Activated naive CD4-positive, alpha-beta T cell treated with anti-CD3 and anti-CD28 coated beads, Interleukin-2, amount 50 U/mL, for 72 hours (primary cell): ENCODE measurements around the gene NCCRP1. TPM values are rescaled to one million over a fixed set of nuclear protein-coding genes. Genes with fewer than 3 reads are reported as not detected.

ENCODE experiments used
- ATAC-seq, 2 donors: fragments of 150-1000 bp; cut with Tn5 transposase; 2 replicates each; pipeline ENCODE4 v1.10.0; 2021; ENCODE audit warnings: mild to moderate bottlenecking in 2 of 2, moderate library complexity in 2 of 2
- DNase-seq, 2 donors: peaks; one replicate each; pipeline ENCODE4 v3.0.0; 2021 to 2022; ENCODE audit warnings: low spot score in 2 of 2
- H3K27ac Mint-ChIP-seq, 2 donors: one replicate each; pipeline ENCODE4 v1.8.0; 2022; ENCODE audit warnings: mild to moderate bottlenecking in 2 of 2, mixed read lengths in 2 of 2
- H3K36me3 Mint-ChIP-seq, 2 donors: one replicate each; pipeline ENCODE4 v1.8.0; 2022; ENCODE audit warnings: mixed read lengths in 2 of 2
- H3K9me3 Mint-ChIP-seq, 2 donors: one replicate each; pipeline ENCODE4 v1.8.0; 2022; ENCODE audit warnings: mixed read lengths in 2 of 2
- total RNA-seq, 2 donors: library from RNA; stranded (reverse); gene quantifications; one replicate each; pipeline ENCODE4 v1.2.3, GENCODE V29; 2022

NCCRP1 gene
- total RNA-seq, 2 donors from 2014 or later: not detected

DNA sequence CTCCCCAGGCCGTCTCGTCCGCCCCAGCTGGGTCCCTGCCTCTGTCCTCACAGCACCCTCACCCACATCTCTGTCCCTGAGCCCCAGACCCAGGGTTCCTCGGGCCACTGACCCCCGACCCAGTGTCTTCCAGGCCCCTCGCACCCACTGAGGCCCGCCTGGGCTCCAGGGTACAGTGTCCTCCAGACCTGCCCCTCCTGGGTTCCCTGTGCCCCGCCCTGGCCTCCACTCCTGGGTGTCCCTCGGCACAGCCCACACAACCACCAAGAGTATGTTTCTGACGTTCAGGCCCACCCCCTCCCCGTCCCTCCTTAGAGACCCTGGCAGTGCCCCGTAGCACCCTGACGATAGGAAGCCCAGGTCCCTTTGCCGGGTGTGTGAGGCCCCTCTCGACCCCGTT, 22.6 kb upstream of the NCCRP1 start:
- H3K9me3 Mint-ChIP-seq: no peaks in the 10 kb centered on the region
- no peak for ATAC-seq
- H3K36me3 Mint-ChIP-seq: no peaks in the 10 kb centered on the region
- no peak for DNase-seq
- H3K27ac Mint-ChIP-seq: no peak overlapping the region

DNA sequence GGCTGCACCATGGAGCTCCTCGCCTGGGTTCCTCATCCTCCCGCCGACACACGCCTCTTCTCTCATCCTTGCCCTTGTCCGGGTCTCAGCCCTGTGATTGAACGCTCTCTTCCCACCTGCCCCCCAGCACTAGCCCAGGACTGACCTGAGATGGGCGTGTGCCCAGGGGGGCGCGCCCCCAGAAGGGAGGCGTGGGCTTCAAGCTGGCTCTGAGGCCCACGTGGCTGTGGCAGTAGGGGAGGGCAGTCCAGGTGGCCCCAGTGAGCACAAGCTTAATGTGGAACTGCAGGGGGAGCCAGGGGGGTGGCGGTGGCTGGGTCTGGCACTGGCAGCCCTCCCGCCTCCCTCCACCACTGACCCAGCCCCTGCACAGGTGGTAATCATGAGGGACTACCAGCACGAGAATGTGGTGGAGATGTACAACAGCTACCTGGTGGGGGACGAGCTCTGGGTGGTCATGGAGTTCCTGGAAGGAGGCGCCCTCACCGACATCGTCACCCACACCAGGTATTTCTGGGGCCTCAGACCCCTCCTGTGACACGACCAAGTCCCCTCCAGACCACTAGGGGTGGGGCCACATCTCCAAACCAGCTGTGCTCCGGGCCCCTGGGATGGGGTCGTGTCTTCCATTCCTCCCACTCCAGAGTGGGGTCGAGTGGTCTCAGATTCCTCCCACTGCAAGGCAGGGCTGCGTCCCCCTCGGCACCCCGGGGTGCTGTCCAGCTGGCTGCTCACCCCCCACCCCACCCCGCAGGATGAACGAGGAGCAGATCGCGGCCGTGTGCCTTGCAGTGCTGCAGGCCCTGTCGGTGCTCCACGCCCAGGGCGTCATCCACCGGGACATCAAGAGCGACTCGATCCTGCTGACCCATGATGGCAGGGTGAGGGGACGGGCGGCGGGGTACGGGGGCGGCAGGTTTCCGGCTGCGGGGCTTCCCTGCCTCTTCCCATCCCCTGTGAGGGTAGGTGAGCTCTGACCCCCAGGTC, 21.9 kb upstream of the NCCRP1 start:
- no peak for DNase-seq
- no peak overlapping the region for H3K27ac Mint-ChIP-seq
- H3K9me3 Mint-ChIP-seq: no peaks in the 10 kb centered on the region
- no peak for ATAC-seq
- H3K36me3 Mint-ChIP-seq: no peaks in the 10 kb centered on the region

DNA sequence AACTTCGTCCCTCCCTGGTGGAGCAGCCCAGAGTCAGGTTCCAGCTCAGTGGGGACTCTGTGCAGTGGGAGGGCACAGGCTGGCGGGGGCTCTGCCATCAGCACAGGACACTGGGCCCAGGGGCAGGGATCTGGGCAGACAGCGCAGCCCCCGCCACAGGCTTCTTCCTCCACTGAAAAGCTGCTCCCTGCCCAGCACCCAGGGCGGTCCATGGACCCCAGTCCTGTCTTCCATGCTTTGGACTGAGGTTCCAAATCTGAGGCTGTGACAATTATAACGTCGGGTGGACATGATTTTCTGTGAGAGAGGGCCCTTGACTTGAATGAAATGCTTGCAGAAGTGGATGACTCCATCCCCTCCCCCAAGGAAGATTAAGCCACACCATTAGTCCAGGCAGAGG, 21.2 kb upstream of the NCCRP1 start:
- ATAC-seq (no peak), DNase-seq (no peak)
- Mint-ChIP-seq H3K36me3 (no peaks in the 10 kb centered on the region), H3K9me3 (no peaks in the 10 kb centered on the region), H3K27ac (no peak overlapping the region)

DNA sequence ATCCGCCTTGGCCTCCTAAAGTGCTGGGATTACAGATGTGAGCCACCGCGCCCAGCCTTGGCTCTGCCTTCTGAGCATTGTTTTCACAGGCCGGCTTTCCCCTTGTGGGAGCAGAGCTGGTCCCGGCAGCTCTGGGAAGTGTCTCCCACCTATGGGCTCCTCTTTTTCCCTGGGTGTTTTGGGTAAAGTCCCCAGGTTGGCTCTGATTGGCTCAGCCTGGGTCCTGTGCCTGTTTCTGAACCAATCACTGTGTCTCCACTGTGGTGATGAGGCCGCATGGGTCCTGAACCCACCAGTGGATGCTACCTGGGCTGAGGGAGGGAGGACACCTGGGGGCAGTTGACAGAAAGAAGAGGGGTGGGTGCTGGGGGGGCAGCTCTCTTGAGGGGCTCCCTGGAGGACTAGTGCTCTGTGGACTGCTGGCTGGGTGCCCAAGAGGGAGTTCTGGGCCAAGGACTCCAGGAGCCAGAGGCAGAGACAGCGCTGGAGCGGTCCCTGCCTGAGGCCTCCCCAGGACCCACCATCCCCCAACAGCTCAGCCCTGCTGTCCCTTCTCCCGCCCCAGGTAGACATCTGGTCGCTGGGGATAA, 19.6 kb upstream of the NCCRP1 start:
- no peaks in the 10 kb centered on the region for H3K36me3 Mint-ChIP-seq
- no peak overlapping the region for H3K27ac Mint-ChIP-seq
- H3K9me3 Mint-ChIP-seq: no peaks in the 10 kb centered on the region
- no peak for ATAC-seq
- DNase-seq: no peak

DNA sequence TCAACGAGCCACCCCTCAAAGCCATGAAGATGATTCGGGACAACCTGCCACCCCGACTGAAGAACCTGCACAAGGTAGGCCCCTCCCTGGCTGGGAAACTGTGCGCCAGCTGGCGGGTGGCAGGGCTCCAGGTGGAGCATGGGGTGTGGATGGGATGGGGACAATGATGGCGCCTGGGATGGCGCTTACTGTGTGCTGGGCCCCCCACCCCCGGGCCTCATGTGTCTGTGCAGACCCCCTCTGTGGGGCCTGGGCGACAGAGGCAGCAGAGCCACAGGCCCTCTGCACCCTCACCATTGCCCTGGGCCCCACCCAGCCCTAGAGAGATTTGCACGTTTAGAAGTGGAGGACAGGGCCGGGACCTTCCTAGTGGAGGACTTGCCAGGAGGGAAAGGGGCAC, 19.0 kb upstream of the NCCRP1 start:
- Mint-ChIP-seq H3K9me3 (no peaks in the 10 kb centered on the region), H3K36me3 (no peaks in the 10 kb centered on the region), H3K27ac (no peak overlapping the region)
- no peak for DNase-seq
- no peak for ATAC-seq

DNA sequence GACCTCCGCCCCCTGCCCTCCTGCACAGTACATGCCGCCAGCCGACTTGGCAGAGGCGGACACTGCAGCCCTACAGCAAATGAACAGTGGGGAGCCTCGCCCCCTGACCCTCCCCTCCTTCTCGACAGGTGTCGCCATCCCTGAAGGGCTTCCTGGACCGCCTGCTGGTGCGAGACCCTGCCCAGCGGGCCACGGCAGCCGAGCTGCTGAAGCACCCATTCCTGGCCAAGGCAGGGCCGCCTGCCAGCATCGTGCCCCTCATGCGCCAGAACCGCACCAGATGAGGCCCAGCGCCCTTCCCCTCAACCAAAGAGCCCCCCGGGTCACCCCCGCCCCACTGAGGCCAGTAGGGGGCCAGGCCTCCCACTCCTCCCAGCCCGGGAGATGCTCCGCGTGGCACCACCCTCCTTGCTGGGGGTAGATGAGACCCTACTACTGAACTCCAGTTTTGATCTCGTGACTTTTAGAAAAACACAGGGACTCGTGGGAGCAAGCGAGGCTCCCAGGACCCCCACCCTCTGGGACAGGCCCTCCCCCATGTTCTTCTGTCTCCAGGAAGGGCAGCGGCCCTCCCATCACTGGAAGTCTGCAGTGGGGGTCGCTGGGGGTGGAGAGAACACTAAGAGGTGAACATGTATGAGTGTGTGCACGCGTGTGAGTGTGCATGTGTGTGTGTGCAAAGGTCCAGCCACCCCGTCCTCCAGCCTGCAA, 18.3 kb upstream of the NCCRP1 start:
- Mint-ChIP-seq H3K27ac (no peak overlapping the region), H3K9me3 (no peaks in the 10 kb centered on the region), H3K36me3 (no peaks in the 10 kb centered on the region)
- ATAC-seq: no peak
- DNase-seq: no peak

DNA sequence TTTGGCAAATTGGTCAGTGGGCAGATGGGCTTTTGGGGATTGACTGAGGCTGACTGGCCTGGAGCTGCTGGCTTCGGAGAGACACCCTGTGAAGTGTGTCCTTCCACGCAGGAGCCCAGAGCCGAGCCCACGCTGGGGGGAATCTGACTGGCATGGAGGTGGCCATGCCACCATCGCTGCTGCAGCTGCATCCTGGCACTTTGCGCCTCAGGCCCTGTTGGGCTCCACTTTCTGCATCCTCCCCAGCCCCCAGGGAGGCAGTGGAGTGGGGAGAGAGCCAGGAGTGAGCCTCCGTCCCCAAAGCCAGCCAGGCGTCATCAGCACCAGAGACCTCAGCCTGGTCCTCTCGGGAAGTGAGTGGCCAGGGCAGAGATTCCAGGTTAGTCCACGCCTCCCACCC, 17.0 kb upstream of the NCCRP1 start:
- ATAC-seq (no peak), DNase-seq (no peak)
- H3K36me3 Mint-ChIP-seq: no peaks in the 10 kb centered on the region
- no peak overlapping the region for H3K27ac Mint-ChIP-seq
- H3K9me3 Mint-ChIP-seq: no peaks in the 10 kb centered on the region

DNA sequence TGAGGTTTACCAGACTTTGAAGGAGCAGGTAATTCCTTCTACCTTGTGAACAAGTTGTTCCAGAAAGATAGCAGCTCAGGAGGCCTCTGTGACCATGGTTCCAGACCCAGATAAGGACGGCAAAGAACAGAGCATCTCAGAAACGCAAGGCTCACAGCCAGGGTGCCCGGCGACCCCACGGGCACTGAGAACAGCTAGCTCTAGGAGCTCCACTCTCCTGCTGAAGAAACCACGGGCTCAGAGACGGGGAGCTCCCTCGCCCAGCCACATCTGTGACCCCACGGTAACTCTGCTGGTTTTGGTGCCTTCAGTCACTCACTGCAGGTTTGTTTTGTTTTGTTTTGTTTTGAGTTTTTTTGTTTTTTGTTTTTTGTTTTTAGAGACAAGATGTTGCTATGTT, 16.0 kb upstream of the NCCRP1 start:
- Mint-ChIP-seq H3K36me3 (no peaks in the 10 kb centered on the region), H3K9me3 (no peaks in the 10 kb centered on the region)

DNA sequence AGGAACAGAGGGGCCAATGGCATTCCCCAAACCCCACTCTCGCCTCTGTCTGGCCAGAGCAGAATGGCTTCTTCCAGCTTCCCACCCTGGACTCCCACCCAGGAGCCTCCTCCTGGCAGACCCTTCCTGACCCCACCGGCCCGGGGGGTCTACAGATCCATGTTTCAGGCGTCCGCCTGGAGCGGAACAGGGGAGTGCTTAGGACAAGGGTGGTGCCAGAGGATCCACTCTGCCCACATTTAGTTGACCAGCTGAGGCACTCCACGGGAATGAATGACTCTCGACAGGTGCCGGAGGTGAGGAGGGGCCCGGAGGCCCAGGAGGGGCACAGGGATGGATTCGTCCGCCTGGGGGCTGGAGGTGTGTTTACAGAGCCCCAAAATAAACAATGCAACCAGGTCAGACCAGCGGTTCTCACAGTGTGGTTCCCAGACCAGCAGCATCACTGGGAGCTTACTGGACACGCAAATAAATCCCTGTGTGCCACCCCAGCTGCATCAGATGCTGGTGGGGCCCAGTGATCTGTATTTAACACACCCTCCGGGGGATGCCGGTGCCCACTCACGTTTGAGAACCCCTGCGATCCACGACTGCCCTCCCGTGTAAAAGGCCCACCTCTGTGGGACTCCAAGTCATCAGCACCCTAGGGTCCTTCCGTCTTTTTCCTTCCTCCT, 15.1 kb upstream of the NCCRP1 start:
- Mint-ChIP-seq H3K36me3 (no peaks in the 10 kb centered on the region), H3K27ac (no peak overlapping the region), H3K9me3 (no peaks in the 10 kb centered on the region)

More for the DNA sequence above, 16.0 kb upstream of the NCCRP1 start:
- ATAC-seq (no peak), DNase-seq (no peak)
- H3K27ac Mint-ChIP-seq: no peak overlapping the region

DNA sequence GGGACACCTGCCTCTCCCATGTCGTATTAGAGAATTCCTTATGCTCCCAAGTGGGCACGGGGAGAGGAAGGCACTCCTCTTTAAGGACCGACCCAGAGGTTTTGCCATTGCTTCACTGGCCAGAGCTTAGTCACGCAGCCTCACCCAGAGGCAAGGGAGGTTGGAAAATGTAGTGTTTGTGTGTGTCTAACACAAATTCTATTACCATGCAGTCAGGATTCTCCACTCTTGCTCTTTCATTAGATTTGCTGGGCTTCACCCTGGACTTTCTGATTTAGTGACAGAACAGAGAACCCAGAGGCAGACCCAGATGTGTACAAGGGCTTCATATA, 14.6 kb upstream of the NCCRP1 start:
- DNase-seq (no peak), ATAC-seq (no peak)
- Mint-ChIP-seq H3K36me3 (no peaks in the 10 kb centered on the region), H3K9me3 (no peaks in the 10 kb centered on the region), H3K27ac (no peak overlapping the region)

More for the DNA sequence above, 15.1 kb upstream of the NCCRP1 start:
- DNase-seq: no peak
- ATAC-seq: no peak

DNA sequence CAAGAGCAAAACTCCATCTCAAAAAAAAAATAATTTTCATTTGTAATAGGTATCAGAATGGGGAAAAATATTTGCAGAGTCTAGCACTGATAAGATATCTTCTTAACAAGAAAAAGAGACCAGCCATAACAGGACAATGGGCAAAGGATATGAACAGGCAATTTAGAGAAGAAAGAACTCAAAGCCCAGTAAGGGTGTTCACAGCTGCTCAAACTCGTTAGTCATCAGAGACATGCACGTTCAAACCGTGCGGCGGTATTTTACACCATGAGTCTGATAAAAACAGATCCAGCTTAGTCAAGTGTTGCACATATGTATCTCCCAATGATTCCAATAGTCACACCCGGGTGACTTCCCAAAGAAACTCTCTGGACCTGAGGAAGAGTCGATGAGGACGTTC, 13.7 kb upstream of the NCCRP1 start:
- DNase-seq (no peak), ATAC-seq (no peak)
- H3K27ac Mint-ChIP-seq: peak overlapping the region in 1 of 2 donors; percentile 7
- no peaks in the 10 kb centered on the region for H3K9me3 Mint-ChIP-seq
- H3K36me3 Mint-ChIP-seq: no peaks in the 10 kb centered on the region

DNA sequence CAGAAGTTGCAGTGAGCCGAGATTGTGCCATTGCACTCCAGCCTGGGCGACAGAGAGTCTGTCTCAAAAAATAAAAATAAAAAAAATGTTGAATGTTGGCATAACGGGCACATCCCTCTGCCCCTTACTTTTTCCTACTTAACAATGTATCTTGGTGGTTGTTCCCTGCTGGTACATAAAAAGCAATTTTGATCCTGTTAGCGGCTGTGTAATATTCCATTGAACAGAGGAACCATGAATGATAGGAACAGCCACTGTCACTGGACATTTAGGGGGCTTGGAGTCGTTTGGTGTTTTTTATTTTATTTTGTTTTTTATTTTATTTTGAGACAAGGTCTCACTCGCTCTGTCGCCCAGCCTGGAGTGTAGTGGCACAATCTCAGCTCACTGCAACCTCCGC, 10.4 kb upstream of the NCCRP1 start:
- ATAC-seq (no peak), DNase-seq (no peak)
- Mint-ChIP-seq H3K36me3 (no peaks in the 10 kb centered on the region), H3K27ac (no peak overlapping the region), H3K9me3 (no peaks in the 10 kb centered on the region)

DNA sequence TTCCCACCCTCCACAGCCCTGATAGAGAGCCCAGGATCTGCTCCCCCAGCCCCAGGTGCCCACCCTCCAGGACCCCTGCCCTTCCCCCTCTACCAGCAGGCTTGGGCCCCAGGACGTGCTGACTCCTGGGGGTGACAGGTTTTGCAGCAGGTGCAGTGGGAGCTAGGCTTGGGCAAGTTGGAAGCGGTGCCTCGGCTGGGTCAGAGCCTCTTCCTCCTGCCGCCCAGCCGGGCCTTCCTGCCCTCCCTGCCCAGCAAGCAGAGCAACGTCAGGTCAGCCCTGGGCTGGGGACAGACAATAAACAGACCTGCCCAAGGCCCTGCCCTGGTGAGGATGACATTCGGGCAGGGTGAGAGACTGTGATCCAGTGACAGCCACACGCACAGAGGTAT, 9.2 kb upstream of the NCCRP1 start:
- no peak for DNase-seq
- Mint-ChIP-seq H3K27ac (no peak overlapping the region), H3K36me3 (no peaks in the 10 kb centered on the region), H3K9me3 (no peaks in the 10 kb centered on the region)
- peak in 1 of 2 donors; percentile 7 for ATAC-seq

DNA sequence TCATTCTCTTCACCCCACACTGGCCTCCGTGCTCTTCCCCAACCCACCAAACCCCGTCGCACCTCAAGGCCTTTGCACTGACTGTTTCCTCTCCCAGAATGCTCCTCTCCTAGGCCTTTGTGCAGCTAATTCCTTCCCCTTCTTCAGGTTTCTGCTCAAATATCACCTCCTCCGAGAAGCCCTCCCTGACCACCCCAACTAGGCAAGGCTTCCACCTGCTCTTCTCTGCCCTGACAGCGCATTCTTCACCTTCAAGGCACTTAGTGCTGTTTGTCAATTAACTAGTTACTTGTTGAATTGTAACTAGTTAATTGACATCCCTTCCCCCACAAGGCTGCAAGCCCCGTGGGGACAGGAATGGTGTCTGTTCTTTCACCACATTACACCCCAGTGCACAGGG, 7.8 kb upstream of the NCCRP1 start:
- Mint-ChIP-seq H3K27ac (peak overlapping the region in 1 of 2 donors; percentile 85), H3K36me3 (no peaks in the 10 kb centered on the region), H3K9me3 (no peaks in the 10 kb centered on the region)
- ATAC-seq: no peak
- no peak for DNase-seq

DNA sequence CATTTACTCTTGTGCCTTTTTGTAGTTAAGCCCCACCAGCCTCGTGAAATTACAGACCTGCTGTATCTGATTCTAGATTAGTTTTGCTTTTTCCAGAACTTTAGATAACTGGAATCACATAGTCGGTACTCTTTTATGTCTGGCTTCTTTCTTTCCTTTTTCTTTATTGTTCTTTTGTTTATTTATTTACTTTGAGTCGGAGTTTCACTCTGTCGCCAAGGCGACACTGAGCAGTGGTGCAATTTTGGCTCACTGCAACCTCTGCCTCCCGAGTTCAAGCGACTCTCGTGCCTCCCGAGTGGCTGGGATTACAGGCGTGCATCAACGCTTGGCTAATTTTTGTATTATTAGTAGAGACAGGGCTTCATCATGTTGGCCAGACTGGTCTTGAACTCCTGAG, 6.0 kb upstream of the NCCRP1 start:
- no peaks in the 10 kb centered on the region for H3K9me3 Mint-ChIP-seq
- ATAC-seq: no peak
- no peak overlapping the region for H3K27ac Mint-ChIP-seq

DNA sequence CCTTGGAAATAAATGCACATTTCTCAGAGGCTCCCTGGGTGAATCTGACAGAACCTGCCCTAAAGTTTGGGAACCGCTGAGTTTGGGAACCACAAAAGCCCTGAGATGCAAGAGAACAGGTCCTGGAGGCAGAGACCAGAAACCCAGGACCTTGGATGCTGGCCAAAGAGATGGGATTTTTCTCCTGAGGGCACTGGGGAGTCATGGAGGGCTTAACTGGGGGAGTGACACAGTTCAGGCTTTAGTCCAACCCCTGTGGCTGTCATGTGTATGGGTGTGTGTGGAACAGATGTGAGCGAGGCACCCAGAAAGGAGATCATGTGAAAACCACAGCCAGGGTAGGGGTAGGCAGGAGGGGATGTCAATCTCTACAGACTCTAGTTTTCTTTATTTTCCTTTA, 3.9 kb upstream of the NCCRP1 start:
- DNase-seq: no peak
- ATAC-seq: no peak
- Mint-ChIP-seq H3K36me3 (peaks cover 0 to 8% of the 10 kb centered on the region in 2 donors), H3K9me3 (no peaks in the 10 kb centered on the region), H3K27ac (no peak overlapping the region)

More for the DNA sequence above, 6.0 kb upstream of the NCCRP1 start:
- no peaks in the 10 kb centered on the region for H3K36me3 Mint-ChIP-seq
- no peak for DNase-seq

DNA sequence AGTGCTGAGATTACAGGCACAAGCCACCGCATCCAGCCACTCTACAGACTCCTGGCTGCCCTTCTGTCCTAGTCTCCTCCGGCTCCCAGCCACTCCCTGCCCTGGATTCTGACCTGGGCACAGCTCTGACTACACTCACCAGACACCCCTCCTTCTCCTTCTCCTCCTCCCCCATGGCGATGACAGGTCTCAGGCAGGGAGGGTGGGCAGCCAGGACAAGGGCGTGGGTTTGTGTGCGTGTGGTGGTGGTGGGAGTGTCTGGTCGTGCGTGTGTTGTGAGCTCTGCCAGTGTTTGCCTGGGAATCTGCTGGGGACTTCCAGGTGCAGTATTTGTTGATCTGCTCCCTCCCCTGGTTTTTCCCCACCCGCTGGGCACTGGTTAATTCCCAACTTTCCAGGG, 3.0 kb upstream of the NCCRP1 start:
- no peaks in the 10 kb centered on the region for H3K9me3 Mint-ChIP-seq
- peak overlapping the region in 1 of 2 donors; percentile 10 for H3K27ac Mint-ChIP-seq
- ATAC-seq (no peak), DNase-seq (no peak)
- H3K36me3 Mint-ChIP-seq: peaks cover 0 to 8% of the 10 kb centered on the region in 2 donors
